GM18517 (cell line): ENCODE measurements around the gene SGO1.
"Not testable (repeated sequence)": the region's sequence is repeated elsewhere in the genome, so short reads cannot be mapped to it uniquely, and the experiment has no call there.

Experiments used
- ATAC-seq: cut with Tn5 transposase; IDR thresholded peaks from one replicate; pipeline ENCODE4 v1.9.1; 2021; ENCODE audit warnings: mild to moderate bottlenecking, moderate library complexity; ENCODE audit not compliant: unreplicated experiment

The SGO1 gene

GRCh38 chr3:20185679-20186599 lies at the start of gene SGO1:
SGO1 (minus strand) TSS chr3:20186206; CDS start chr3:20184027, 2,179 bp downstream.
- peak; percentile 89 for ATAC-seq

- no peak for ATAC-seq
These were observed 49.8 kb upstream of the SGO1 start for GRCh38 chr3:20235796-20236195.

GRCh38 chr3:20232906-20233780 lies 47.1 kb upstream of the SGO1 start:
- ATAC-seq, result no peak

- no peak for ATAC-seq
These were observed 44.9 kb upstream of the SGO1 start for GRCh38 chr3:20230954-20231353.

GRCh38 chr3:20225769-20226168 lies 39.8 kb upstream of the SGO1 start:
- no peak for ATAC-seq

- no peak for ATAC-seq
These were observed 36.3 kb upstream of the SGO1 start for GRCh38 chr3:20222274-20222673.

GRCh38 chr3:20218215-20218614 lies 32.2 kb upstream of the SGO1 start:
- ATAC-seq, result no peak

- no peak for ATAC-seq
These were observed 29.6 kb upstream of the SGO1 start for GRCh38 chr3:20215636-20216035.

GRCh38 chr3:20213491-20213890 lies 27.5 kb upstream of the SGO1 start:
- not testable (repeated sequence) for ATAC-seq

GRCh38 chr3:20207945-20208344 lies 21.9 kb upstream of the SGO1 start:
- not testable (repeated sequence) for ATAC-seq

- not testable (repeated sequence) for ATAC-seq
These were observed 19.9 kb upstream of the SGO1 start for GRCh38 chr3:20205898-20206297.

- ATAC-seq, result no peak
These were observed 15.1 kb upstream of the SGO1 start for GRCh38 chr3:20201143-20201542.

- no peak for ATAC-seq
These were observed 11.8 kb upstream of the SGO1 start for GRCh38 chr3:20197775-20198174.

GRCh38 chr3:20194793-20195460 lies 8.9 kb upstream of the SGO1 start:
- ATAC-seq, result peak; percentile 56

GRCh38 chr3:20190991-20191390 lies 5.0 kb upstream of the SGO1 start:
- no peak for ATAC-seq

- ATAC-seq, result peak; percentile 8
These were observed 596 bp upstream of the SGO1 start for GRCh38 chr3:20186600-20187004.

- ATAC-seq, result no peak
These were observed 701 bp downstream of the SGO1 start for GRCh38 chr3:20185331-20185678.

- no peak for ATAC-seq
These were observed 3.8 kb downstream of the SGO1 start for GRCh38 chr3:20182206-20182605.

- no peak for ATAC-seq
These were observed 4.7 kb downstream of the SGO1 start for GRCh38 chr3:20181276-20181675.

GRCh38 chr3:20173844-20174410 lies 12.1 kb downstream of the SGO1 start:
- no peak for ATAC-seq

- ATAC-seq, result no peak
These were observed 24.3 kb downstream of the SGO1 start for GRCh38 chr3:20161714-20162113.
